SK-MEL-5 (cell line): ENCODE data around the gene IFT43. TPM values are rescaled to one million over a fixed set of nuclear protein-coding genes. Genes with fewer than 3 reads are reported as not detected.
A peak's percentile ranks its signal among the peaks of the same experiment; 100 is the strongest.

ENCODE experiments used
- DNase-seq: peaks from one replicate; pipeline ENCODE4 v3.0.0-alpha.2; 2016; ENCODE audit warnings: low read depth, low spot score
- in situ Hi-C: cut with HindIII; loops from 2 replicates; pipeline ENCODE4 v1.10.0; 2016; ENCODE audit warnings: low sequenced_read_pairs, high pct_unique_total_duplicates, low pct_unique_long_range_greater_than_20kb
- polyA plus RNA-seq, 2 experiments: library from polyadenylated mRNA; depleted of rRNA; stranded (reverse); fragments of >200 nt; gene quantifications; 2 replicates each; pipeline ENCODE4 v1.2.3, GENCODE V29; 2015
- total RNA-seq: library from RNA; depleted of rRNA; stranded (reverse); fragments of >200 nt; shearing (Covaris generic); gene quantifications from 2 replicates; pipeline ENCODE4 v1.2.3, GENCODE V29; 2014; rRNA removed

IFT43 gene
- total RNA-seq: 27.3 and 28.7 TPM in 2 replicates
- polyA plus RNA-seq (2015; cell fraction: cytosol; rRNA removed): 8.8 and 22.2 TPM in 2 replicates
- polyA plus RNA-seq (2015; cell fraction: nucleus; rRNA removed): 44.1 and 44.7 TPM in 2 replicates

- in situ Hi-C loops: loop anchor here (25.0 kb wide), 1 partner anchor 274 kb away; no protein-coding TSS in a partner anchor
- peak; percentile 71 for DNase-seq
Measured at GRCh38 chr14:75985618-75986438, at the start of gene IFT43. TSS of gene IFT43 (plus strand) at chr14:75985763. CDS start at chr14:75985787, 24 bp downstream.

- in situ Hi-C loops: no loop called here
Measured at GRCh38 chr14:75939200-75939599, 46.4 kb upstream of the IFT43 start.

GRCh38 chr14:75941030-75941429 is 44.5 kb upstream of the IFT43 start:
- in situ Hi-C loops: no loop called here
- no peak for DNase-seq

More at GRCh38 chr14:75939200-75939599, 46.4 kb upstream of the IFT43 start:
- no peak for DNase-seq

GRCh38 chr14:75944607-75945241 is 40.8 kb upstream of the IFT43 start:
- in situ Hi-C loops: no loop called here

GRCh38 chr14:75946785-75947184 is 38.8 kb upstream of the IFT43 start:
- no peak for DNase-seq
- in situ Hi-C loops: no loop called here

More at GRCh38 chr14:75944607-75945241, 40.8 kb upstream of the IFT43 start:
- no peak for DNase-seq

- in situ Hi-C loops: no loop called here
- no peak for DNase-seq
Measured at GRCh38 chr14:75952489-75952888, 33.1 kb upstream of the IFT43 start.

- in situ Hi-C loops: no loop called here
- DNase-seq: no peak
Measured at GRCh38 chr14:75959031-75959430, 26.5 kb upstream of the IFT43 start.

GRCh38 chr14:75960231-75960630 is 25.3 kb upstream of the IFT43 start:
- no peak for DNase-seq
- in situ Hi-C loops: no loop called here

- no peak for DNase-seq
- in situ Hi-C loops: no loop called here
Measured at GRCh38 chr14:75961662-75962061, 23.9 kb upstream of the IFT43 start.

- in situ Hi-C loops: no loop called here
- no peak for DNase-seq
Measured at GRCh38 chr14:75967866-75968265, 17.7 kb upstream of the IFT43 start.

GRCh38 chr14:75968456-75968855 is 17.1 kb upstream of the IFT43 start:
- in situ Hi-C loops: no loop called here
- DNase-seq: no peak

- in situ Hi-C loops: no loop called here
- no peak for DNase-seq
Measured at GRCh38 chr14:75969126-75969525, 16.4 kb upstream of the IFT43 start.

GRCh38 chr14:75969891-75970290 is 15.7 kb upstream of the IFT43 start:
- in situ Hi-C loops: no loop called here

GRCh38 chr14:75970989-75971388 is 14.6 kb upstream of the IFT43 start:
- DNase-seq: no peak
- in situ Hi-C loops: no loop called here

More at GRCh38 chr14:75969891-75970290, 15.7 kb upstream of the IFT43 start:
- no peak for DNase-seq

GRCh38 chr14:75971509-75971908 is 14.1 kb upstream of the IFT43 start:
- in situ Hi-C loops: no loop called here
- no peak for DNase-seq

GRCh38 chr14:75972801-75973421 is 12.7 kb upstream of the IFT43 start:
- in situ Hi-C loops: no loop called here
- no peak for DNase-seq

- in situ Hi-C loops: loop anchor here (25.0 kb wide), 1 partner anchor 265 kb away; no protein-coding TSS in a partner anchor
- peak; percentile 8 for DNase-seq
Measured at GRCh38 chr14:75976826-75977581, 8.6 kb upstream of the IFT43 start.
